Peyer's patch (tissue), 4 donors: ENCODE results near the gene USP24. TPM values are rescaled to one million over a fixed set of nuclear protein-coding genes. Genes with fewer than 3 reads are reported as not detected.

Experiments
- DNase-seq, 3 donors: peaks; one replicate each; pipeline ENCODE4 v3.0.0-alpha.2; 2017 to 2019
- H3K27ac ChIP-seq, 4 donors: fragments of 200-600 bp; sonication (generic); one replicate each; pipeline ENCODE4 v1.5.1; 2016 to 2019
- H3K27me3 ChIP-seq, 2 donors: fragments of 200-600 bp; sonication (generic); one replicate each; pipeline ENCODE4 v1.5.1; 2019
- H3K36me3 ChIP-seq, 3 donors: fragments of 200-600 bp; sonication (generic); one replicate each; pipeline ENCODE4 v1.5.1; 2016 to 2019
- H3K4me1 ChIP-seq, 4 donors: fragments of 200-600 bp; sonication (generic); one replicate each; pipeline ENCODE4 v1.5.1; 2016 to 2019
- H3K4me3 ChIP-seq, 4 donors: fragments of 200-600 bp; sonication (generic); 1 replicate in 3 of 4; 2 replicates in 1 of 4; pipeline ENCODE4 v1.5.1; 2016 to 2019; ENCODE audit warnings: mild to moderate bottlenecking in 1 of 4
- H3K9me3 ChIP-seq, 4 donors: fragments of 200-600 bp; sonication (generic); one replicate each; pipeline ENCODE4 v1.5.1; 2016 to 2019; ENCODE audit warnings: mild to moderate bottlenecking in 1 of 4
- CTCF ChIP-seq, 6 experiments: fragments of 450-650 bp in 4 of 6; fragments of 200-600 bp in 2 of 6; sonication (generic) in 1 of 6; IDR thresholded peaks; one replicate each; pipeline ENCODE4 v1.5.1; 2017 to 2019; ENCODE audit warnings: antibody characterized with exemption in 6 of 6, mild to moderate bottlenecking in 3 of 6, moderate library complexity in 1 of 6
- POLR2A ChIP-seq, 2 donors: fragments of 450-650 bp; IDR thresholded peaks; one replicate each; pipeline ENCODE4 v1.5.1; 2017; ENCODE audit warnings: antibody characterized with exemption in 2 of 2, mild to moderate bottlenecking in 2 of 2, moderate library complexity in 2 of 2
- total RNA-seq, 4 donors: library from RNA; depleted of rRNA; stranded (reverse); fragments of >200 nt; gene quantifications; one replicate each; pipeline ENCODE4 v1.1.0, GENCODE V29; 2016

Gene USP24
- total RNA-seq, 4 donors from 2014 or later = 37.1 to 130 (median 47.0) TPM

- no peak overlapping the region for H3K27ac ChIP-seq
- H3K4me3 ChIP-seq = no peak overlapping the region
- H3K9me3 ChIP-seq = no peaks in the 10 kb centered on the region
- no peaks in the 10 kb centered on the region for H3K27me3 ChIP-seq
- H3K36me3 ChIP-seq = peaks cover 0 to 97% (median 0%) of the 10 kb centered on the region in 3 donors
- no peak for DNase-seq
- no peak for TF ChIP-seq POLR2A (IDR thresholded peaks at IDR 0.05)
- TF ChIP-seq CTCF (IDR thresholded peaks at IDR 0.05) = no peak
- H3K4me1 ChIP-seq = no peaks in the 10 kb centered on the region
Measured at GRCh38 chr1:55095095-55095494, 120.1 kb downstream of the USP24 start.

- no peak for TF ChIP-seq CTCF (IDR thresholded peaks at IDR 0.05)
- no peak overlapping the region for H3K4me3 ChIP-seq
- H3K9me3 ChIP-seq = no peaks in the 10 kb centered on the region
- H3K36me3 ChIP-seq = peaks cover 0 to 97% (median 0%) of the 10 kb centered on the region in 3 donors
- no peaks in the 10 kb centered on the region for H3K27me3 ChIP-seq
- H3K4me1 ChIP-seq = no peaks in the 10 kb centered on the region
- no peak for DNase-seq
- no peak overlapping the region for H3K27ac ChIP-seq
Measured at GRCh38 chr1:55092475-55092874, 122.7 kb downstream of the USP24 start.

GRCh38 chr1:55089683-55090082, 125.5 kb downstream of the USP24 start:
- Histone ChIP-seq H3K4me1 (no peaks in the 10 kb centered on the region), H3K9me3 (no peaks in the 10 kb centered on the region), H3K36me3 (peaks cover 0 to 99% (median 0%) of the 10 kb centered on the region in 3 donors), H3K27me3 (no peaks in the 10 kb centered on the region), H3K27ac (no peak overlapping the region), H3K4me3 (no peak overlapping the region)
- TF ChIP-seq CTCF (IDR thresholded peaks at IDR 0.05) (no peak), POLR2A (IDR thresholded peaks at IDR 0.05) (no peak)
- no peak for DNase-seq

- Histone ChIP-seq H3K9me3 (no peaks in the 10 kb centered on the region), H3K36me3 (peaks cover 0 to 98% (median 3%) of the 10 kb centered on the region in 3 donors), H3K4me1 (no peaks in the 10 kb centered on the region), H3K27me3 (no peaks in the 10 kb centered on the region), H3K4me3 (no peak overlapping the region), H3K27ac (no peak overlapping the region)
- no peak for DNase-seq
- no peak for TF ChIP-seq CTCF (IDR thresholded peaks at IDR 0.05)
- no peak for TF ChIP-seq POLR2A (IDR thresholded peaks at IDR 0.05)
Measured at GRCh38 chr1:55088413-55088812, 126.8 kb downstream of the USP24 start.

GRCh38 chr1:55087439-55087838, 127.7 kb downstream of the USP24 start:
- no peaks in the 10 kb centered on the region for H3K9me3 ChIP-seq
- H3K36me3 ChIP-seq = peaks cover 0 to 96% (median 3%) of the 10 kb centered on the region in 3 donors
- no peak overlapping the region for H3K4me3 ChIP-seq
- H3K27me3 ChIP-seq = no peaks in the 10 kb centered on the region
- H3K27ac ChIP-seq = no peak overlapping the region
- DNase-seq = no peak
- H3K4me1 ChIP-seq = no peaks in the 10 kb centered on the region
- TF ChIP-seq CTCF (IDR thresholded peaks at IDR 0.05) (no peak), POLR2A (IDR thresholded peaks at IDR 0.05) (no peak)

- H3K27me3 ChIP-seq = no peaks in the 10 kb centered on the region
- H3K27ac ChIP-seq = no peak overlapping the region
- no peak overlapping the region for H3K4me3 ChIP-seq
- no peak for DNase-seq
- TF ChIP-seq CTCF (IDR thresholded peaks at IDR 0.05) = no peak
- TF ChIP-seq POLR2A (IDR thresholded peaks at IDR 0.05) = no peak
- H3K36me3 ChIP-seq = peaks cover 0 to 98% (median 3%) of the 10 kb centered on the region in 3 donors
- H3K4me1 ChIP-seq = no peaks in the 10 kb centered on the region
- H3K9me3 ChIP-seq = no peaks in the 10 kb centered on the region
Measured at GRCh38 chr1:55084257-55084656, 130.9 kb downstream of the USP24 start.
